ENCODE results near the gene NIBAN1.

NIBAN1 gene

DNA sequence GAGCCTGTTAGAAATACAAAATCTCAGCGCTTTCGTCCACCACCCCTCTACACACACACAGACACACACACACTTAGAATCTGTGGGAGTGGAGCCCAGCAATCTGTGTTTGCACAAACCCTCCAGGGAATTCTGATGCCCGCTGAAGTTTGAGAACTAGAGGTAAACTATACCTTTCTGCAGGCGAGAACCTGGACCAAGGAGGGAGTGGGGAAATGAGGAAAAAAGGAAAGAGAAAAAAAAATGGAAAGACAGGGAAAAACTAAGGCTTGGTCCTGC, 468 bp upstream of the NIBAN1 start:
- TF ChIP-seq EZH2phosphoT487 (IDR thresholded peaks at IDR 0.05; ENCODE audit: low read length), result no peak
- no peak for TF ChIP-seq EZH2 (optimal IDR thresholded peaks at IDR 0.05; ENCODE audit: low read depth, low read length)
- TF ChIP-seq, protein P1, sequence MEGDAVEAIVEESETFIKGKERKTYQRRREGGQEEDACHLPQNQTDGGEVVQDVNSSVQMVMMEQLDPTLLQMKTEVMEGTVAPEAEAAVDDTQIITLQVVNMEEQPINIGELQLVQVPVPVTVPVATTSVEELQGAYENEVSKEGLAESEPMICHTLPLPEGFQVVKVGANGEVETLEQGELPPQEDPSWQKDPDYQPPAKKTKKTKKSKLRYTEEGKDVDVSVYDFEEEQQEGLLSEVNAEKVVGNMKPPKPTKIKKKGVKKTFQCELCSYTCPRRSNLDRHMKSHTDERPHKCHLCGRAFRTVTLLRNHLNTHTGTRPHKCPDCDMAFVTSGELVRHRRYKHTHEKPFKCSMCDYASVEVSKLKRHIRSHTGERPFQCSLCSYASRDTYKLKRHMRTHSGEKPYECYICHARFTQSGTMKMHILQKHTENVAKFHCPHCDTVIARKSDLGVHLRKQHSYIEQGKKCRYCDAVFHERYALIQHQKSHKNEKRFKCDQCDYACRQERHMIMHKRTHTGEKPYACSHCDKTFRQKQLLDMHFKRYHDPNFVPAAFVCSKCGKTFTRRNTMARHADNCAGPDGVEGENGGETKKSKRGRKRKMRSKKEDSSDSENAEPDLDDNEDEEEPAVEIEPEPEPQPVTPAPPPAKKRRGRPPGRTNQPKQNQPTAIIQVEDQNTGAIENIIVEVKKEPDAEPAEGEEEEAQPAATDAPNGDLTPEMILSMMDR (IDR thresholded peaks at IDR 0.05; ENCODE audit: low read length), result no peak
- Histone ChIP-seq H3K4me3 (ENCODE audit: low read length) (0 out of 2 replicates have a peak overlapping the region, but pooled peaks have one; percentile 67), H2AFZ (ENCODE audit: low read length) (no peak overlapping the region), H3K4me2 (ENCODE audit: low read depth, low read length) (peak overlapping the region; percentile 84), H3K27ac (ENCODE audit: low read length) (no peak overlapping the region), H3K9me3 (replicated peaks; ENCODE audit: insufficient read depth, low read length) (no peaks in the 10 kb centered on the region), H3K27me3 (replicated peaks; ENCODE audit: insufficient read depth, low read length) (peaks cover 37% of the 10 kb centered on the region), H3K79me2 (ENCODE audit: low read length) (no peaks in the 10 kb centered on the region), H3K9me2 (replicated peaks; ENCODE audit: insufficient read depth, low read length) (no peaks in the 10 kb centered on the region), H3K36me3 (replicated peaks; ENCODE audit: insufficient read depth, low read length) (no peaks in the 10 kb centered on the region), H4K20me1 (ENCODE audit: insufficient read depth, low read length) (no peaks in the 10 kb centered on the region), H3F3A (ENCODE audit: insufficient read depth, low read length) (peaks cover 5% of the 10 kb centered on the region; the same call in 1 of the 2 replicates), H3K4me1 (ENCODE audit: low read length) (0 out of 2 replicates have a peak, but pooled peaks cover 3% of the 10 kb centered on the region), H3K9ac (ENCODE audit: low read length) (no peak overlapping the region)
- no peak for DNase-seq

DNA sequence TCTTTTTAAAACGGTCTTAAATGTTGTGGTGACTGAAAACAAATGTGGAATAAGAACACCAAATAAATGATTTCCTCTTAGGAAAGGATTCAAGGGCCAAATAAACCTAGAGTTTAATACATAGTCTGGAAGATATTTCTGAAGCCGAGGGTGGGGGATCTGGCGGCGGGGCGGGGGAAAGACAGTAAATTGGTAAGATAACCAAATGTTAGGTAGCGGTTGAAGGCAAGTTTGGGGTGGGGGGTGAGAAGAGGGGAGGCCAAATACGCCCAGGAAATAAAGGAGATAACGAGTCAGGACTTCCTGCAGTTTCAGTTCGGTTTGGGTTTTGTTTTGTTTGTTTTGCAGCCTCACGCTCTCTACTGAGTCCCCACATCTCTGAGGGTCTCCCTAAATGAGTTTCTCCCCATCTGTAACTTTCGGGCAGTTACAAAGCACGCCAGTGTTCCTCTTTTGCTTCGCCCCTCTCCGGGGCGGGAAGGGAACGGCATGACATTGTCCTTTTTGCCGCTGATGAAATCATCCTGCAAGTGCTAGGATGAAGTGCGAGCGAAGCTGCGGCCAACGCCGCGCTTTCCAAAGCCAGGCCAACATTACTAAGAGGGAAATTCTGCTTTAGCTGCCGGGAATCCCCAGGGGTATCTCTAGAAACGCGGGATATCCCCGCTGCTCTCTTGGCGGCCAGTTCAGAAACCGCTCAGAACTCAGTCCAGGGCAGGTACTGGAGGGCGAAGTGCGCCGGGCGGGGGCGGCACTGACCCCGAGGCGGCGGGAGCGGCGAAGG, 844 bp downstream of the NIBAN1 start:
- Histone ChIP-seq H2AFZ (ENCODE audit: low read length) (peak overlapping the region; percentile 73), H3K27me3 (replicated peaks; ENCODE audit: insufficient read depth, low read length) (peaks cover 37% of the 10 kb centered on the region)
- DNase-seq, result peak; percentile 36

DNA sequence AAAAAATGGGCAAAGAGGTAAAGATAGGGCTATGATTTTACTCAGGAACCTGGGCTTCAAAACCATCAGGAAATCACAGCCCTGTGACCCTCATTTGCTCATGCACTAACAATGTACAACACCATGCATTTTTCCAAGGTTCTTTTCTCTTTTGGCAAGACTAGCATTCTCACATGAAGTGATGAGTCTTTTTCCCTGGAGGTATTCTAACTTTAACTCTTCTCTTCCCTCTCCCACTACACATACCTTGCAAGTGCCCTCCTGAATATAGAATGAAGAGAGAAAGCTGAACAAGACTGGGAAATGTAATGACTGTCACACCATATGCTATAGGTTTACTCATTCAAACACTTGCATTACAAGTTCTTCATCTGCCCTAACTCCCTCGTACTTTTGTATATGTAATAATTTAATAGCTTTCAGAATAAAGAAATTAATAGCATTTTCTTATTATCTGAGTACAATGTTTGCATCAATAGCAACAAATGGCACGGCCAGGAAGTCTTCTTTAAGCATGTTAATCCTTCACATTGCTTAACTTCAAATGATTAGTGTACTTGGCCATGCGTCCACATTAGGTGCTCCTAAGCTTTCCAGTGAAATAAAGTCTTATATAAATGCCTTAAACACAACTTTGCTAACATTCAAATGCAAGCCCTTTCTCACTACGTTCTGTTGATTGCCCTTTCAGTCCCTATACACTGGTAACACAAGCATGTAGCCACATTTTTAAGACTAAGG, 1.8 kb downstream of the NIBAN1 start:
- Histone ChIP-seq H3K36me3 (replicated peaks; ENCODE audit: insufficient read depth, low read length) (no peaks in the 10 kb centered on the region), H2AFZ (ENCODE audit: low read length) (no peak overlapping the region), H3K9ac (ENCODE audit: low read length) (no peak overlapping the region), H3K27me3 (replicated peaks; ENCODE audit: insufficient read depth, low read length) (peaks cover 37% of the 10 kb centered on the region), H3K9me3 (replicated peaks; ENCODE audit: insufficient read depth, low read length) (no peaks in the 10 kb centered on the region), H3F3A (ENCODE audit: insufficient read depth, low read length) (peaks cover 7% of the 10 kb centered on the region; the same call in 1 of the 2 replicates), H3K4me3 (ENCODE audit: low read length) (no peak overlapping the region), H4K20me1 (ENCODE audit: insufficient read depth, low read length) (no peaks in the 10 kb centered on the region), H3K4me1 (ENCODE audit: low read length) (peaks cover 9% of the 10 kb centered on the region; the same call in 1 of the 2 replicates), H3K9me2 (replicated peaks; ENCODE audit: insufficient read depth, low read length) (no peaks in the 10 kb centered on the region), H3K4me2 (ENCODE audit: low read depth, low read length) (0 out of 2 replicates have a peak overlapping the region, but pooled peaks have one; percentile 84), H3K79me2 (ENCODE audit: low read length) (no peaks in the 10 kb centered on the region), H3K27ac (ENCODE audit: low read length) (no peak overlapping the region)
- no peak for DNase-seq
- TF ChIP-seq EZH2 (optimal IDR thresholded peaks at IDR 0.05; ENCODE audit: low read depth, low read length) (no peak), EZH2phosphoT487 (IDR thresholded peaks at IDR 0.05; ENCODE audit: low read length) (no peak)
- TF ChIP-seq, protein P1 (IDR thresholded peaks at IDR 0.05; ENCODE audit: low read length), result no peak

More for the DNA sequence above, 844 bp downstream of the NIBAN1 start:
- peaks cover 5% of the 10 kb centered on the region; the same call in 1 of the 2 replicates for H3F3A ChIP-seq (ENCODE audit: insufficient read depth, low read length)
- TF ChIP-seq, protein P1 (IDR thresholded peaks at IDR 0.05; ENCODE audit: low read length), result peak; percentile 14; the same call in 1 of the 2 replicates
- TF ChIP-seq EZH2 (optimal IDR thresholded peaks at IDR 0.05; ENCODE audit: low read depth, low read length) (no peak), EZH2phosphoT487 (IDR thresholded peaks at IDR 0.05; ENCODE audit: low read length) (no peak)
- H3K9ac ChIP-seq (ENCODE audit: low read length), result peak overlapping the region; percentile 36; the same call in 1 of the 2 replicates
- H3K4me3 ChIP-seq (ENCODE audit: low read length), result peak overlapping the region; percentile 67
- no peaks in the 10 kb centered on the region for H3K9me2 ChIP-seq (replicated peaks; ENCODE audit: insufficient read depth, low read length)
- peak overlapping the region; percentile 84 for H3K4me2 ChIP-seq (ENCODE audit: low read depth, low read length)
- H3K79me2 ChIP-seq (ENCODE audit: low read length), result no peaks in the 10 kb centered on the region
- H4K20me1 ChIP-seq (ENCODE audit: insufficient read depth, low read length), result no peaks in the 10 kb centered on the region
- H3K9me3 ChIP-seq (replicated peaks; ENCODE audit: insufficient read depth, low read length), result no peaks in the 10 kb centered on the region
- 0 out of 2 replicates have a peak, but pooled peaks cover 5% of the 10 kb centered on the region for H3K4me1 ChIP-seq (ENCODE audit: low read length)
- H3K27ac ChIP-seq (ENCODE audit: low read length), result no peak overlapping the region; the same call in 1 of the 2 replicates
- H3K36me3 ChIP-seq (replicated peaks; ENCODE audit: insufficient read depth, low read length), result no peaks in the 10 kb centered on the region

Data from MM.1S (cell line).